H1 (cell line): ENCODE data around the gene ZNF273. TPM values are rescaled to one million over a fixed set of nuclear protein-coding genes. Genes with fewer than 3 reads are reported as not detected.

Experiments used
- CTCF ChIA-PET: fragments of 300-600 bp; sonication (Branson Sonifier 250); formaldehyde crosslinking; loops from one replicate; lab custom pipeline; 2021; ENCODE audit not compliant: partially characterized antibody; lab: Charles Lee
- POLR2A ChIA-PET: fragments of 300-600 bp; sonication (Branson Sonifier 250); formaldehyde crosslinking; loops from one replicate; lab custom pipeline; 2021; ENCODE audit warnings: inconsistent platforms; ENCODE audit not compliant: partially characterized antibody; lab: Charles Lee
- DNase-seq, 2 experiments: peaks; one replicate each; pipeline versions ENCODE4 v3.0.0 to v3.0.0-alpha.2; 2010 to 2022; ENCODE audit warnings: low spot score in 2 of 2, low read depth in 1 of 2, mixed read lengths in 1 of 2
- FAIRE-seq: peaks from 2 replicates; lab custom pipeline; 2011; peaks lifted over from hg19 to GRCh38; lab: Jason Lieb, UNC
- H2AFZ ChIP-seq: 2 replicates; pipeline ENCODE4 v1.8.1; 2012; ENCODE audit warnings: low read length, inconsistent platforms
- H2AK5ac ChIP-seq: 2 replicates; pipeline ENCODE4 v1.6.1; 2013; ENCODE audit warnings: low read depth, low read length
- H2BK120ac ChIP-seq: replicated peaks from 2 replicates; pipeline ENCODE3; 2013; ENCODE audit warnings: low read depth, low read length, inconsistent platforms
- H2BK12ac ChIP-seq: 2 replicates; pipeline ENCODE4 v1.6.1; 2013; ENCODE audit warnings: low read depth, low read length
- H2BK15ac ChIP-seq: 2 replicates; pipeline ENCODE4 v1.6.1; 2013; ENCODE audit warnings: low read length
- H2BK20ac ChIP-seq: 2 replicates; pipeline ENCODE4 v1.6.1; 2013; ENCODE audit warnings: low read length
- H2BK5ac ChIP-seq: 2 replicates; pipeline ENCODE4 v1.6.1; 2013; ENCODE audit warnings: low read depth, low read length
- H3K14ac ChIP-seq: 2 replicates; pipeline ENCODE4 v1.6.1; 2013; ENCODE audit warnings: inconsistent platforms; ENCODE audit not compliant: insufficient read length
- H3K18ac ChIP-seq: 2 replicates; pipeline ENCODE4 v1.6.1; 2013; ENCODE audit warnings: low read length; ENCODE audit errors: extremely low read depth
- H3K23ac ChIP-seq: 2 replicates; pipeline ENCODE4 v1.6.1; 2013; ENCODE audit warnings: inconsistent platforms; ENCODE audit not compliant: insufficient read length
- H3K23me2 ChIP-seq: 2 replicates; pipeline ENCODE4 v1.6.1; 2013; ENCODE audit warnings: low read depth, low read length
- H3K27ac ChIP-seq: 2 replicates; pipeline ENCODE4 v1.6.1; 2011; ENCODE audit warnings: low read depth, low read length, inconsistent platforms
- H3K27me3 ChIP-seq, 4 experiments: replicated peaks in 1 of 4; 1 replicate in 1 of 4; 2 replicates in 3 of 4; pipeline versions ENCODE4 v1.6.1 to v1.8.1; 2011 to 2013; ENCODE audit warnings: low read length in 3 of 4, mild to moderate bottlenecking in 3 of 4, inconsistent platforms in 2 of 4, mixed read lengths in 2 of 4, moderate library complexity in 1 of 4; ENCODE audit not compliant: control insufficient read depth in 3 of 4, insufficient read depth in 3 of 4; ENCODE audit errors: extremely low read depth in 1 of 4
- H3K36me3 ChIP-seq, 4 experiments: 2 replicates each; pipeline versions ENCODE4 v1.6.1 to v1.8.1; 2011 to 2013; ENCODE audit warnings: mild to moderate bottlenecking in 4 of 4, low read length in 3 of 4, moderate library complexity in 2 of 4, control low read depth in 1 of 4, inconsistent platforms in 1 of 4; ENCODE audit not compliant: insufficient read depth in 4 of 4, control insufficient read depth in 2 of 4
- H3K4ac ChIP-seq: replicated peaks from 2 replicates; pipeline ENCODE3; 2013; ENCODE audit warnings: low read length, low read depth, mixed read lengths, inconsistent platforms; ENCODE audit not compliant: insufficient read length
- H3K4me1 ChIP-seq, 4 experiments: replicated peaks in 1 of 4; 1 replicate in 1 of 4; 2 replicates in 3 of 4; pipeline versions ENCODE4 v1.6.1 to v1.8.1; 2011 to 2013; ENCODE audit warnings: low read length in 3 of 4, inconsistent platforms in 2 of 4, mixed read lengths in 1 of 4; ENCODE audit not compliant: insufficient read depth in 4 of 4, control insufficient read depth in 3 of 4
- H3K4me2 ChIP-seq, 2 experiments: 2 replicates each; pipeline versions ENCODE4 v1.6.1 to v1.8.1; 2011 to 2013; ENCODE audit warnings: low read depth in 2 of 2, low read length in 2 of 2, control low read depth in 1 of 2, inconsistent platforms in 1 of 2, mild to moderate bottlenecking in 1 of 2; ENCODE audit not compliant: insufficient read depth in 1 of 2
- H3K4me3 ChIP-seq, 4 experiments: fragments of 200-600, 300-600 bp in 1 of 4; sonication (generic), shearing (Covaris generic), sonication (Bioruptor Twin) in 1 of 4; 2 replicates each; pipeline versions ENCODE4 v1.5.1 to v1.8.1; 2011 to 2016; ENCODE audit warnings: low read length in 4 of 4, low read depth in 3 of 4, control low read depth in 2 of 4, inconsistent platforms in 2 of 4, mild to moderate bottlenecking in 2 of 4, mixed read lengths in 1 of 4, moderate library complexity in 1 of 4; ENCODE audit not compliant: insufficient read depth in 2 of 4; ENCODE audit errors: extremely low read depth in 1 of 4
- H3K56ac ChIP-seq: replicated peaks from 2 replicates; pipeline ENCODE3; 2013; ENCODE audit warnings: low read depth, mild to moderate bottlenecking, mixed read lengths, low read length, inconsistent platforms; ENCODE audit not compliant: insufficient read length
- H3K79me1 ChIP-seq: 2 replicates; pipeline ENCODE4 v1.6.1; 2013; ENCODE audit warnings: low read depth, low read length, control low read depth
- H3K79me2 ChIP-seq, 2 experiments: 2 replicates each; pipeline versions ENCODE4 v1.6.1 to v1.8.1; 2012 to 2013; ENCODE audit warnings: low read length in 2 of 2, mild to moderate bottlenecking in 2 of 2, inconsistent platforms in 1 of 2; ENCODE audit not compliant: insufficient read depth in 2 of 2, control insufficient read depth in 1 of 2
- H3K9ac ChIP-seq, 4 experiments: replicated peaks in 1 of 4; 1 replicate in 1 of 4; 2 replicates in 3 of 4; pipeline versions ENCODE4 v1.6.1 to v1.8.1; 2011 to 2013; ENCODE audit warnings: low read depth in 3 of 4, low read length in 3 of 4, control low read depth in 2 of 4, mild to moderate bottlenecking in 2 of 4, moderate library complexity in 2 of 4, inconsistent platforms in 1 of 4; ENCODE audit errors: extremely low read depth in 1 of 4
- H3K9me3 ChIP-seq, 2 experiments: 2 replicates each; pipeline versions ENCODE4 v1.6.1 to v1.8.1; 2012 to 2013; ENCODE audit warnings: mild to moderate bottlenecking in 2 of 2, moderate library complexity in 2 of 2, control low read depth in 1 of 2, inconsistent platforms in 1 of 2, low read depth in 1 of 2, low read length in 1 of 2, mixed read lengths in 1 of 2; ENCODE audit not compliant: insufficient read depth in 2 of 2
- H4K20me1 ChIP-seq, 2 experiments: replicated peaks in 1 of 2; 2 replicates each; pipeline versions ENCODE3 to v1.8.1; 2011 to 2013; ENCODE audit warnings: inconsistent platforms in 2 of 2, low read length in 2 of 2, mild to moderate bottlenecking in 1 of 2; ENCODE audit not compliant: insufficient read depth in 2 of 2, control insufficient read depth in 1 of 2
- H4K5ac ChIP-seq: 2 replicates; pipeline ENCODE4 v1.6.1; 2013; ENCODE audit warnings: low read length, low read depth, mixed read lengths, inconsistent platforms; ENCODE audit not compliant: insufficient read length
- H4K8ac ChIP-seq: 2 replicates; pipeline ENCODE4 v1.8.0; 2013; ENCODE audit warnings: mild to moderate bottlenecking, moderate library complexity, low read length, inconsistent platforms; ENCODE audit not compliant: insufficient read depth; ENCODE audit errors: extremely low read depth
- H4K91ac ChIP-seq: replicated peaks from 2 replicates; pipeline ENCODE3; 2013; ENCODE audit warnings: low read length, mixed read lengths, inconsistent platforms; ENCODE audit not compliant: insufficient read length
- BACH1 ChIP-seq: IDR thresholded peaks from 2 replicates; pipeline ENCODE4 v1.6.1; 2012; ENCODE audit warnings: low read length, improper control_type of control experiment
- BRCA1 ChIP-seq: IDR thresholded peaks from 2 replicates; pipeline ENCODE4 v1.6.1; 2012; ENCODE audit warnings: low read depth, low read length, improper control_type of control experiment
- CTBP2 ChIP-seq: IDR thresholded peaks from 2 replicates; pipeline ENCODE4 v1.7.0; 2011; ENCODE audit warnings: borderline replicate concordance, mild to moderate bottlenecking, moderate library complexity, mixed read lengths, low read length; ENCODE audit not compliant: insufficient read depth, insufficient read length
- GTF2F1 ChIP-seq: IDR thresholded peaks from 2 replicates; pipeline ENCODE4 v1.6.1; 2012; ENCODE audit warnings: low read depth, low read length, improper control_type of control experiment, borderline replicate concordance
- HDAC2 ChIP-seq, 2 experiments: fragments of 300-600 bp in 1 of 2; sonication (generic) in 1 of 2; IDR thresholded peaks; 2 replicates each; pipeline ENCODE4 v1.6.1; 2011 to 2012; ENCODE audit warnings: low read depth in 2 of 2, low read length in 2 of 2, mild to moderate bottlenecking in 2 of 2, moderate library complexity in 2 of 2, borderline replicate concordance in 1 of 2, inconsistent platforms in 1 of 2
- HDAC6 ChIP-seq: IDR thresholded peaks from one replicate; pipeline ENCODE4 v1.7.1; 2012; ENCODE audit warnings: low read depth, mild to moderate bottlenecking, inconsistent platforms, low read length, moderate library complexity
- POU5F1 ChIP-seq: IDR thresholded peaks from 2 replicates; pipeline ENCODE4 v1.6.1; 2011; ENCODE audit warnings: low read depth, mild to moderate bottlenecking, low read length, moderate library complexity
- SP1 ChIP-seq: IDR thresholded peaks from 2 replicates; pipeline ENCODE4 v1.6.1; 2011; ENCODE audit warnings: low read depth, low read length
- SP2 ChIP-seq: IDR thresholded peaks from 2 replicates; pipeline ENCODE4 v1.6.1; 2012; ENCODE audit warnings: mild to moderate bottlenecking, low read length, inconsistent platforms
- SP4 ChIP-seq: IDR thresholded peaks from 2 replicates; pipeline ENCODE4 v1.6.1; 2012; ENCODE audit warnings: low read length, inconsistent platforms
- WGBS, 2 experiments: shearing (Covaris generic) in 1 of 2; methylation state at CpG; one replicate each; pipeline versions ENCODE4 v1.1.6 to v1.1.7; 2013 to 2015; ENCODE audit warnings: low lambda C conversion rate in 2 of 2, mixed read lengths in 2 of 2, inconsistent platforms in 1 of 2, low coverage in 1 of 2, missing lambda C conversion rate in 1 of 2; ENCODE audit not compliant: insufficient replicate concordance in 2 of 2, insufficient coverage in 1 of 2, insufficient read length in 1 of 2; ENCODE audit errors: extremely low coverage in 1 of 2, missing lambda C conversion rate in 1 of 2; 5-methylcytosine and 5-hydroxymethylcytosine counted together
- polyA plus RNA-seq, 7 experiments: library from polyadenylated mRNA; depleted of rRNA in 3 of 7; stranded (reverse) in 5 of 7; unstranded in 2 of 7; fragments of >200 nt in 5 of 7; fragments of 200-250 nt in 2 of 7; gene quantifications; 1 replicate in 5 of 7; 2 replicates in 1 of 7; 4 replicates in 1 of 7; pipeline versions ENCODE4 v1.2.1 to v1.2.3, GENCODE V29; 2011 to 2013; ENCODE audit warnings: missing spikeins in 2 of 7, mixed read lengths in 2 of 7
- total RNA-seq: library from RNA; stranded (reverse); fragmentation: NEBNext Ultra II Directional; extraction: Animal tissue kit (Norgen Biotek cat#: 25700); gene quantifications from 2 replicates; pipeline ENCODE4 v1.2.1, GENCODE V29; 2021

The ZNF273 gene
- total and polyA plus RNA-seq, 2 of the 8 experiments (the other 6 are each of a cell fraction or from before 2014, with no cell fraction given) = 6.2 to 23.2 TPM

- FAIRE-seq = no peak
- CTCF ChIA-PET = interaction anchor here (1.1 kb wide), 1 partner anchor 10 kb away, joined by 3 read pairs; the partner anchor contains the start of gene ZNF273
Observed at GRCh38 chr7:64892666-64893309, 10.3 kb upstream of the ZNF273 start.

More at GRCh38 chr7:64892666-64893309, 10.3 kb upstream of the ZNF273 start:
- POLR2A ChIA-PET = interaction anchor here (1.4 kb wide), 1 partner anchor 10 kb away, joined by 5 read pairs; the partner anchor contains the start of gene ZNF273
- Histone ChIP-seq H2AFZ (no peak overlapping the region), H3K27me3 (peaks cover 18 to 36% (median 32%) of the 10 kb centered on the region in 4 experiments), H3K4me2 (no peak overlapping the region), H3K23me2 (peaks cover 13% of the 10 kb centered on the region), H3K14ac (no peak overlapping the region), H4K5ac (no peak overlapping the region), H3K56ac (no peak overlapping the region), H2BK12ac (no peak overlapping the region), H2BK120ac (no peak overlapping the region), H3K4me1 (peaks cover 0 to 14% (median 3%) of the 10 kb centered on the region in 4 experiments; a peak in 6 of 7 replicates), H2AK5ac (no peak overlapping the region), H3K9me3 (no peaks in the 10 kb centered on the region), H3K79me2 (no peaks in the 10 kb centered on the region), H3K4ac (no peak overlapping the region), H4K8ac (no peak overlapping the region), H2BK20ac (no peak overlapping the region), H2BK5ac (no peak overlapping the region), H3K27ac (no peak overlapping the region), H3K23ac (no peak overlapping the region), H3K9ac (no peak overlapping the region), H4K20me1 (peaks cover 0 to under 1% of the 10 kb centered on the region in 2 experiments), H3K36me3 (no peaks in the 10 kb centered on the region; a peak in 1 of 8 replicates), H3K79me1 (no peaks in the 10 kb centered on the region), H3K18ac (no peak overlapping the region), H4K91ac (no peak overlapping the region), H2BK15ac (no peak overlapping the region), H3K4me3 (no peak overlapping the region)
- no peak for TF ChIP-seq HDAC2 (IDR thresholded peaks at IDR 0.05; ENCODE audit: borderline replicate concordance in 1 of 2, low read depth in 2 of 2, low read length in 2 of 2)
- no peak for TF ChIP-seq CTBP2
- TF ChIP-seq SP1 = no peak
- TF ChIP-seq GTF2F1 = no peak
- TF ChIP-seq BRCA1 = no peak
- TF ChIP-seq HDAC6 = no peak
- no peak for TF ChIP-seq SP4
- no peak for TF ChIP-seq SP2
- no peak for TF ChIP-seq POU5F1
- TF ChIP-seq BACH1 = no peak
- DNase-seq = no peak
- WGBS, 2 experiments = 86% methylated on average over 5 of the region's 5 CpGs; no CpG with 5 or more reads in 1 of the 2 experiments
